WI38 (cell line): Measurements from ENCODE around the gene CFAP46.
"Not testable (repeated sequence)": the region's sequence is repeated elsewhere in the genome, so short reads cannot be mapped to it uniquely, and the experiment has no call there.

Source experiments
- H3K4me3 ChIP-seq: 2 replicates; pipeline ENCODE4 v1.5.1; 2011; ENCODE audit warnings: low read depth, mild to moderate bottlenecking, control low read depth, low read length
- TF ChIP-seq, protein P1 (sequence below): IDR thresholded peaks from 2 replicates; pipeline ENCODE4 v1.5.1; 2012; ENCODE audit warnings: low read depth, mild to moderate bottlenecking, control low read depth, low read length

Gene CFAP46

GRCh38 chr10:132847856-132848255 lies 94.5 kb downstream of the CFAP46 start:
- no peak overlapping the region for H3K4me3 ChIP-seq
- TF ChIP-seq, protein P1, sequence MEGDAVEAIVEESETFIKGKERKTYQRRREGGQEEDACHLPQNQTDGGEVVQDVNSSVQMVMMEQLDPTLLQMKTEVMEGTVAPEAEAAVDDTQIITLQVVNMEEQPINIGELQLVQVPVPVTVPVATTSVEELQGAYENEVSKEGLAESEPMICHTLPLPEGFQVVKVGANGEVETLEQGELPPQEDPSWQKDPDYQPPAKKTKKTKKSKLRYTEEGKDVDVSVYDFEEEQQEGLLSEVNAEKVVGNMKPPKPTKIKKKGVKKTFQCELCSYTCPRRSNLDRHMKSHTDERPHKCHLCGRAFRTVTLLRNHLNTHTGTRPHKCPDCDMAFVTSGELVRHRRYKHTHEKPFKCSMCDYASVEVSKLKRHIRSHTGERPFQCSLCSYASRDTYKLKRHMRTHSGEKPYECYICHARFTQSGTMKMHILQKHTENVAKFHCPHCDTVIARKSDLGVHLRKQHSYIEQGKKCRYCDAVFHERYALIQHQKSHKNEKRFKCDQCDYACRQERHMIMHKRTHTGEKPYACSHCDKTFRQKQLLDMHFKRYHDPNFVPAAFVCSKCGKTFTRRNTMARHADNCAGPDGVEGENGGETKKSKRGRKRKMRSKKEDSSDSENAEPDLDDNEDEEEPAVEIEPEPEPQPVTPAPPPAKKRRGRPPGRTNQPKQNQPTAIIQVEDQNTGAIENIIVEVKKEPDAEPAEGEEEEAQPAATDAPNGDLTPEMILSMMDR = no peak

GRCh38 chr10:132847416-132847777 lies 95.0 kb downstream of the CFAP46 start:
- TF ChIP-seq, protein P1 = no peak
- no peak overlapping the region for H3K4me3 ChIP-seq

- TF ChIP-seq, protein P1 = no peak
- no peak overlapping the region for H3K4me3 ChIP-seq
These were observed 95.5 kb downstream of the CFAP46 start for GRCh38 chr10:132846631-132847415.

GRCh38 chr10:132845780-132846595 lies 96.4 kb downstream of the CFAP46 start:
- H3K4me3 ChIP-seq = no peak overlapping the region
- TF ChIP-seq, protein P1 = no peak

DNA sequence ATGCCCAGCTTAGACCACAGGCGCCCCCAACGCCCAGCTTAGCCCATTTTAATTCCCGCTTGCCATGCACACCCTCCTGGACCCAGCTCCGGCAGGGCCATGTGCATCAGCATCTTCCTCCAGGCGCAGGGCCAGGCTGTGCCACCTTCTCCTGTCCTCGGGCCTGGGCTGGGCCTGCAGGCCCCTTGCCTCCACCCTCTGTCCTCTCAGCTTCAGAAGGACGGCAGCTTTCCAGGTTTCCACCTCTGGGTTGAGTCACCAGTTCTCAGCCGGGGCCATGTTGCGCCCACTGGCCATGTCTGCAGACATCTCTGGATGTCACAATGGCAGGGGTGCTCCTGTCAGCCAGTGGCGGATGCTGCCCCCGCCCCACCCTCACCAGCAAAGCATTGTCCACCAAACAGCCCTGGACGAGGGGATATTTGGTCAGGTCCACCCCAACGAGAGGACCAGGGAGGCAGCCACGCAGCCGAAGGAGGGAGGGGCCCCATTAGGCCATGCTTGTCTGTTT lies 97.3 kb downstream of the CFAP46 start:
- TF ChIP-seq, protein P1 = no peak
- H3K4me3 ChIP-seq = no peak overlapping the region

DNA sequence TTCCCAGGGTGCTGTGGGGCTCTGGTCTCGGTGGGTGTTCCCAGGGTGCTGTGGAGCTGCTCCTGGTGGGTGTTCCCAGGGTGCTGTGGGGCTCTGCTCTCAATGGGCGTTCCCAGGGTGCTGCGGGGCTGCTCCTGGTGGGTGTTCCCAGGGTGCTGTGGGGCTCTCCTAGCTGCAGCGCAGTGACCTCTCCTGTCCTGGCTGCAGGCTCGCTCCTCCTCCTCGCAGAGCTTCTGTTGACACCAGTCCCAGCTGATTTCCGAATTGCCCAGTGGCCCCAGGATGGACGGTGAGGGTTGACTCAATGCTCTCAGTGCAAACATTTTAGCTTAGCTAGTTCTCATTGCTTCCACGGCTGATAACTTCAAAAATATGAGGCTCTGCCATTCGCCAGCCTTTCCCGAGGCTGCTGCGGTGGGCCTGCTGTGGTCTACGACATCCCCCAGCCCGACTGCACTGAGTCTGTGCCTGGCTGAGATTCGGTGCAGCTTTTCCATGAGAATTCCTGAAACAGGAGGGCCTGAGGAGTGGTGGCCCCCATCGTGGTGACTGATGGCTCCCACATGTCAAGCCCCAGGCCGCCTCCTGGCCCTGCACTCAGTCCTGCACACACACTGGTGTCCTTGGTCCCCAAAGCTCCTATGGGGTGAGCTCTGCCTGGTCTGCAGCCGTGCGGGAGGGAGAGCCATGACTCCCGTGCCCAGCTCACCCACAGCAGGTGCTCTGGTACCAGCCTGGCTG lies 98.1 kb downstream of the CFAP46 start:
- no peak overlapping the region for H3K4me3 ChIP-seq
- TF ChIP-seq, protein P1 = no peak

- H3K4me3 ChIP-seq = not testable (repeated sequence)
These were observed 99.1 kb downstream of the CFAP46 start for GRCh38 chr10:132843276-132843675.
